ENCODE data around the gene ALDH1A1. TPM values are rescaled to one million over a fixed set of nuclear protein-coding genes. Genes with fewer than 3 reads are reported as not detected.

Gene ALDH1A1
- polyA plus RNA-seq, 4 donors = 27.3 to 307 (median 272) TPM

DNA sequence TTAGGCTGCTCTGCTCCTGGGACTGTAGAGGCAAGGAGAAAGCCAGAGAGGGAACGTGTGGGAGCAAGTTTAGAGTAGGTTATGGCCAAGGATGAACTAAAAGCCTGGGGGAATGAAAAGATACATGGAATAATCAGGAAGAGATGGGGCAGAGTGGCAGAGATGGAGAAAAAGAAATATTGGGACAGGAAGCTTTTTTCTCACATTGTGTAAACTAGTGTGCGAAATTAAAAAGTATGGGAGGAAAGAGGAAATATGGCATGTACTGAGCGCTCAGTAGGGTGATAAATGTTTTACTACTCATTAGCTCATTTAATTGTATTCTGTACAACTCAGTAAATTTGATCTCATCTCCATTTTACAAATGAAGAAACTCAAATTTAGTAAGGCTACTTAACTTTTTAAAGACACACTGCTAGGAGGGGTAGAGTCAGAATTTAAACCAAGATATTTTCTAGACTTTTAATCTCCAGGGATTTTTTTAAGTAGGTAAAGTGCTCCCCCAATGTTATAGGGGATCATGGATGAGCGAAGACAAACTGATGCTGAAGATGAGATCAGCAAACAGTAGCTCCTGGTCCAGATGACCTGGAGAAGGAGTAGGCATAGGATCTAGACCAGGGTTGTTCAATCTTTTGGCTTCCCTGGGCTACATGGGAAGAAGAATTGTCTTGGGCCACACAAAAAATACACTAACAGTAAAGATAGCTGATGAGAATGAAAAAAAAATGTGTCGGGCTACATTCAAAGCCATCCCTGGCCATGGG lies 30.8 kb downstream of the ALDH1A1 start:
- no peak for DNase-seq (ENCODE audit: low read depth in 4 of 4, low spot score in 3 of 4)

DNA sequence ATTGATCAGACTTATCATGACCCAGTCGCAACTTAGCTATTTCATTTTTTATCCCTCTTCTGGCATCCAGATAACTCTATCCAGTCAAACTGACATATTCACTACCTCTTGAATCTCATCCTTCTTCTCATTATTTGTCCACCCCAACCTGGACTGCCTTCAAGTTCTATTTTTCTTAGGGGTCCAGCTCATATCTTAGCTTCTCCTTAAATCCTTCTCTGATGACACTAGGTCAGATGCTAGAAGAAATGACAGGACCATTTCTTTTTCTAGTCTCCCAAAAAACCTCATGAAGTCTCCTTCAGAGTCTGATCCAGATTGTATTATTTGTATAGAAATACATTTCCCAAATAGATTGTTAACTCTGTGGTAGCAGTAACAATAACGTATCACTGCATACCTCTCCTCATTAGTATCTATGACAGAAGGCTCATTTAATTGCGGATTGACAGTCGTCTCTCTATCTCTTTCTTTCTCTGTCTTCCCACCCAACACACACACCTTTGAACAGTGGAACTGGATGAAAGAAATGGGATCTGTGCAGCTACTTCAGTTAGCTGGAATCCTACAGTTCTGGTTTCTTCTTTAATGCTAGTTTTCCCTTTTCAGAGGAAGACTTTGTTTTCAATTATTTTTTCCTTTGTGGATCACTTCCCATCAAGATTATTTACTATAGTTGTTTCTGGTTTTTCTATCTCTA lies 33.5 kb downstream of the ALDH1A1 start:
- DNase-seq (ENCODE audit: low read depth in 4 of 4, low spot score in 3 of 4) = no peak

DNA sequence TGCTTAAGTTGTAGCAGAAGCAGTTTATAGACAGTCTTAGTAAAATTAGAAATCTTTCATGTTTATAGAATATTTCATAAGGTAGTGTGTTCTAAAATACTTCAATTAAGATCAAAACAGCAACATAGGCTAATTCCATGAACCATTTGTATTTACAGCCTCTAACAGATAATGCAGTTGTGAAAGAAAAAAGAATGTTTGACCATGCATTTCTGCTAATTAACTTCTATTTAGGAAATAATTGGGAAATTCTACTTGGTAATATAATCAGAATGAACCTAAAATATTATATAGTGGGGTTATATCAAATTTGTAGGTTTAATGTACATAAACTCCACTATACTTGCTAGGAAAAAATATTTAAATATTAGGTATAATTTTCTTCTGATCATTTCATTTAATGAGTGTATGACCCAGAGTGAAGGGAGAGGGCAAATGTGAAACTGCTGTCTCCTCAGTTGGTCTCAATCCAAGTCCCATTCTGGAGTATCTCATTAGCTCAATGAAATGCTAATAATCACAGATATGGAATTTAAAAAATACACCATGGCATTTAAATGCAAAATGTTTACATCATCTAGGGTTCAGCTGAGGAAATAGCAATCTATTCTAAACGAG lies 34.9 kb downstream of the ALDH1A1 start:
- no peak for DNase-seq (ENCODE audit: low read depth in 4 of 4, low spot score in 3 of 4)

DNA sequence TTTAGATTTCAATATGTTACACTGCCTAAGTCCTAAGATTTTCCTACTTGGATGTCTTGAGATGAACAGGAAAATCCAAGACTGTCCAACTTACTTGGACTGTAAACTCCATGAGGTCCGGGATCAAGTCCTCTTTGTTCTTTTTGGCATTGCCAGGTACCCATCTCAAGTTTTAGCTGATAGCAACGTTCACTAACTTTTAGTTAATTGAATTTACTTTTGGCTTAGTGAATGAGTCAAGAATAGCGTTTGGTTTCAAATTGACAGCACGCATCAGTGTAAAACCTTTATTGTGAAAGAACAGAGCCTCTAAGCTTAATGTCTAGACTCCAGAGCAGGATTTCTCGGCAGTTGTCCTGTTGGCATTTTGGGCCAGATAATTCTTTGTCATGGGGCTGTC lies 37.2 kb downstream of the ALDH1A1 start:
- DNase-seq (ENCODE audit: low read depth in 4 of 4, low spot score in 3 of 4) = no peak

DNA sequence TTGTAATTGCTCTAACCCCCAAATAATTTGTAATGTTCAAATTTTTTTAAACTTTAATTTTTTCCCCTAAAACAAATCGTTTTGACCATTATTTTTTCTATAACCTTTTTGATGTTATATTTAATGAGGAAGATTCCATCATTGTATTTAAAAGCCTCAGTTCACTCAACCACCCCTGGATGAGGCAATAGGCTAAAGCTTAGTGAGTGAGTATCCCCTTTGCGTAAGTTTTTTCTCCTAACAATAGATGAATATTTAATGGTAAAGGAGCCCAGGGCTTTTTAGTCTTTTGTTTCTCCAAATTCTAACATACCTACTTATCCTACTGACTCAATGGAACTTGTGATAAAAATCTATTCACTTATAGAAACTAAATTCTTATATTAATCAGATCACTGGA lies 38.1 kb downstream of the ALDH1A1 start:
- DNase-seq (ENCODE audit: low read depth in 4 of 4, low spot score in 3 of 4) = no peak

DNA sequence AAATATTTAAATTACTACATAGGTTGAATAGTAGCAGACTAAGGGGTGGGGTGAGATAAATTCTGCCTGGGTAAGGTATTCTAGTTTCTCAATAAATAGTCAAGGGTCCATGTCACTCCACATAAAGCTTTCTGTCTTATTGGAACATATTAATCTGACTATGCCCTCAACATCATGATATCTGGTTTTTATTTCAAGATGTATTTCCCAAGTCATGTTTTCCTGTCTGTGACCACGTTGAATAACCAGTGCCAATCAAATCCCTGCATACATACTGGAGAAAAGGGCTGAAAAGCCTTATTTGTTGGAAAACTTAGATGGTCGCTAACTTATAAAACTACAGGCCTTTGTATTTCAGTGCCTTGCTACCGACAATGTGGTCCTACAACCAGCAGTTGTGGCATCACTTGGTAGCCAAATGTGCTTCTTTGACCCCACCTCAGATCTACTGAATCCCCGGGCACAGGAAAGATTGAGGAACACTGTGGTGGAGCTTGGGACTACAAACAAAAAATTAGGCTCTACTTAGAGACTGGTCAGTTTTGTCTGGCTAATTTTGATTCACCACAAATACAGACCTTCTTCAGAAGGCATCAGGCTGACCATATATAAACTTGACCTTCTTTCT lies 39.4 kb downstream of the ALDH1A1 start:
- DNase-seq (ENCODE audit: low read depth in 4 of 4, low spot score in 3 of 4) = no peak

DNA sequence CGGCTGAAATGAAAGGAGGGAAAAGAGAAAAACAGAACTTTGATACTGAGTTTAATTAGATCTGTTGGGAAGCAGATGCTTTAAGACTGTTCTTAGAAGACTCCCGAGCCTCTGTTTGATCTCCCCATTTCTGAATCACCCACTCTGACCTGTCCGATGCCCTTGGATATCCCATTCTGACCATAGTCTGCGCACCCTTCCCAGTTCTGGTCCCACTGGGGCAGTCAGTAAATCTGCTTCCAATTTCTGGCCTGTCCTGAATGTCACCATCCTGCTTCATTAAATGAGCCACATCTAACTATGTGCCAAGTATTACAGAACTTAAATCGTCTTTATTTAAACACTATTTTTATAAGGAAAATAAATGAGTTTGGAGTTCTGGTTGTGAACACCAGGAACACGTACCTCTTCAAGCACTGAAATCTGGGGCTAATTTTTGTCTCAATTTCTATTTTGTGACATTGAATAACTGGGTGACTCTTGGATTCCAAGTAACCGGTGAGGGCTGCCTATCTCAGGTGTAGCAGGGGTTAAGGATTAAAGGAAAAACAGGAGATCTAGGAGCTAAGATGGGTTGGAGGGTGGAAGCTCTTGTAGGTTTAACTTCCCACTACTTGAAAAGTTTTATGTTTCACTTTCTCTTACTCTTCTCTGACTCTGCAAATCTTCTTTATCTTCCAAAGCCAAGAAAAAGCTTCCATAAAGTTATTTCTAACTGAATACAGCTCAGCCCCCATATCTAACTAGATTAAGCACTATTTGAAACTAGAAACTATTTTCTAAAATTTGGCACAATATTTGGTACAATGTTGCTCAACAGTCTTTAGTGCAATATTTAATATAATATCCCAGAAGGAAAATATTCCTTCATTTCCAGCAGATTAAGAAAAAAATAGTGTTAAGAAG lies 40.1 kb downstream of the ALDH1A1 start:
- DNase-seq (ENCODE audit: low read depth in 4 of 4, low spot score in 3 of 4) = no peak

DNA sequence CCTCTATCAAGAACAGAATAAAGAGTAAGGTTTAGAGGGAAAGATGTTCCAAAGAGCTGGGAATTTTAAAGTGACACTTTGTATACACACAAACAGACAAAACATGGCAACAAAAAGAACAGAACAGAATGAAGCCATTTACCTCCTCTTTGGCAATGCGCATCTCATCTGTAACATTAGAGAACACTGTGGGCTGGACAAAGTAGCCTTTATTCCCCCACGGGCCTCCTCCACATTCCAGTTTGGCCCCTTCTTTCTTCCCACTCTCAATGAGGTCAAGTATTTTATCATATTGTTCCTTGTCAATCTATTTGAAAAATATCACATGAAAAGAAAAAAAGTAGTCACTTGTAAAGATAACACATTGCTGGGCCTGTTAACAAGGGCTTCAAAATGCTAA lies 41.0 kb downstream of the ALDH1A1 start:
- DNase-seq (ENCODE audit: low read depth in 4 of 4, low spot score in 3 of 4) = no peak

DNA sequence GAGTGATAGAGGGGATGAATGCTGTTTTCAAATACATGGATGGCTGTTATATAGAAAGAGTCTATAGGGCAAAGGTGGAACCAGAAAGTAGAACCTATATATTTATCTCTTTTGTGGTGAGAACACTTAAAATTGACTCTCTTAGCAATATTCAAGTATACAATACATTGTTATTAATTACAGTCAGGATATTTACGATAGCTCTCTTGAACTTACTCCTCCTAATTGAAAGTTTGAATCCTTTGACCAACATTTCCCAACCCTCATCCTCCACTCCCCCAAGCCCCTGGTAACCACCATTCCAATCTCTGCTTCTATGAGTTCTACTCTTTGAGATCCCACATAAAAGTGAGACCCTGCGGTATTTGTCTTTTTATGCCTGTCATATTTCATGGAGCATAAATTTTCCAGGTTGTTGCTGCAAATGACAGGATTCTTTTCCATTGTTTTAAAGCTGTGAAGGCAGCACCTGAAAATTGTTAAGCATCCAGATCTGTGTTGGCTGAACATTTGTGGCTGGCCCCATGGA lies 41.5 kb downstream of the ALDH1A1 start:
- no peak for DNase-seq (ENCODE audit: low read depth in 4 of 4, low spot score in 3 of 4)

DNA sequence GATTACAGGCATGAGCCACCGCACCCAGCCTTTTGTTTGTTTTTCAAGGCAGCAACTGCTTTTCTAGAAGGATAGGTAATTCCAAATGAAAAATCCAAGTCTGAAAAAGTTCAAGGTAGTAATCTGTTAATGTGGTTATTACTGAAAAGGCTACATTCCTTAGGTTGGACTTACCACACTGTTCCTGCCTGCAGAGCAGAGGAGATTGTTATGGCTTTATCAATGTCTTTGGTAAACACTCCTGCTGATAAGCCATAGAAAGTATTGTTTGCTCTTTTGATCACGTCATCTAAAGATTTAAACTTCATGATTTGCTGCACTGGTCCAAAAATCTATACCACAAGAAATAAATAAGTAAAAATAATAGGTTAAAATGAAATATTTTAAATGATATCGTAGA lies 43.4 kb downstream of the ALDH1A1 start:
- no peak for DNase-seq (ENCODE audit: low read depth in 4 of 4, low spot score in 3 of 4)

DNA sequence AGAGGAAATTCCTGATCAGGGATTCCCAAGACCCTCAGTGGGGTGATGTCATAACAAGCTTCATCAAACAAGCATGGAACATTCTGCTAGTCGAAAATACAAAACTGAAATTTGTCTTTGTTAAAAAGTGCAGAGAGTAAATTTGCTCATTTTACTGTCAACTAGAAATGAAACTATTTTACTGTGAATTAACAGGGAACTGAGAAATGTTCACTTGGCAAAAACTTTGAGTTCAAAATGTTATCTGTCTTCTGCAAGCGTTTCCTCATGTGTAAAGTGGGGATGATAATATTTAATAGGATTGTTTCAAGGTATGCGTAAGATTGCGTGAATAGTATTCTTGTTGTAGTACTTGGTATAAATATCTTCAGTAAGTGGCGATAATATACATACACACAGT lies 45.4 kb downstream of the ALDH1A1 start:
- DNase-seq (ENCODE audit: low read depth in 4 of 4, low spot score in 3 of 4) = no peak

DNA sequence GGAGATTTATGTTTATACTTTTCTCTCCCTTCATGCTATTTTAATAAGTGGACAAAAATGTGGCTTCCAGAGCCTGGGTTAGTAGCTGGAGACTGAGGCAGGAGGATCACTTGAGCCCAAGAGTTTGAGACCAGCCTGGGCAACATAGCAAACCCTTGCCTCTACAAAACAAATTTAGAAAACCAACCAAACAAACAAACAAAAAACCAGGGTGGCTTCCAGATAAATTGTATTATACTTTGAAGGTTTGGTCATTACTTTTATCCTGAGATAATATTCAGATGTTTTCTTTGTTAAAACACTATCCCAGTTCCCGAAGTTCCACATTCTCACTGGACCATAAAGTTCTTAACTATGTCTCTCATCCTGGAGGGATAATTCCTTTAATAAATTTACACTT lies 46.0 kb downstream of the ALDH1A1 start:
- no peak for DNase-seq (ENCODE audit: low read depth in 4 of 4, low spot score in 3 of 4)

DNA sequence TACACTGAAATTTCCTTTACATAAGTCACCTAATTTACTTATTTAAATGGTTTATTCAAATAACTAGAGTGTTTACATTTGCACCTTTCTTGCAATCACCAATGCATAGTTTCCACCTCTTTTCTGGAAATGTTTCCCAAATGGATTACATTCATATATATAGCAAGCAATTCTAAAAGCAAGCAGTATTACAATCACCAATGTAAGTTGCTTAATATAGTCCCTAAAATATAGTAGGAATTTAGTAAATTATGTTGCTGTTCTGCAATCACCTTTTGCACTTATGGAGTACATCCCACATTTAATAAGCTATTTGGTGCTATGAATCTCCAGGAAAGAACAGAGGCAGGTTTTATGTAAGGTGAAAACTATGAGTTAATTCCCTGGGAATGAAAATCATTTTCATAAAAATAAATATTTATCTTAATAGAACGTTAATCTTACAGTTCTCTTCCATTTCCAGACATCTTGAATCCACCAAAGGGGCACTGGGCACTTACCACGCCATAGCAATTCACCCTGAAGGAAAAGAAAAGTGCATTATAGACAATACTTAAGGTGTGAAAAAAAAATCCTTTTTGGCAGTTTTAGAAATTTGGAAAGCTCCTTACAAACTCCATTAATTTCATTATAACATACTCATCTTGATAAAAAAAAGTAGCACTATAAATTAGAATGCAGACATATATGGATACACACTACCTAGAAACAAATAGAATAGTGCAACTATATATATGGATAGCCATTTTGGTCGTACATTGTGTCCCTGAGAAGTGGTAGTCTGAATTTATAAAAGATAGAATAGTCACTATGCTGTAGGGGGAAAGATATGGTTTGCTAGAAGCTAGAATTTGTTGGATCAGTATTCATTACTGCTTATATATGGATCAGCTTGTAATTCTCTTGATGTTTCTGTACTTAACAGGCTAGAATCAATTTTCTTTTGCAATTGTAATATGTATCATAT lies 47.1 kb downstream of the ALDH1A1 start:
- no peak for DNase-seq (ENCODE audit: low read depth in 4 of 4, low spot score in 3 of 4)

DNA sequence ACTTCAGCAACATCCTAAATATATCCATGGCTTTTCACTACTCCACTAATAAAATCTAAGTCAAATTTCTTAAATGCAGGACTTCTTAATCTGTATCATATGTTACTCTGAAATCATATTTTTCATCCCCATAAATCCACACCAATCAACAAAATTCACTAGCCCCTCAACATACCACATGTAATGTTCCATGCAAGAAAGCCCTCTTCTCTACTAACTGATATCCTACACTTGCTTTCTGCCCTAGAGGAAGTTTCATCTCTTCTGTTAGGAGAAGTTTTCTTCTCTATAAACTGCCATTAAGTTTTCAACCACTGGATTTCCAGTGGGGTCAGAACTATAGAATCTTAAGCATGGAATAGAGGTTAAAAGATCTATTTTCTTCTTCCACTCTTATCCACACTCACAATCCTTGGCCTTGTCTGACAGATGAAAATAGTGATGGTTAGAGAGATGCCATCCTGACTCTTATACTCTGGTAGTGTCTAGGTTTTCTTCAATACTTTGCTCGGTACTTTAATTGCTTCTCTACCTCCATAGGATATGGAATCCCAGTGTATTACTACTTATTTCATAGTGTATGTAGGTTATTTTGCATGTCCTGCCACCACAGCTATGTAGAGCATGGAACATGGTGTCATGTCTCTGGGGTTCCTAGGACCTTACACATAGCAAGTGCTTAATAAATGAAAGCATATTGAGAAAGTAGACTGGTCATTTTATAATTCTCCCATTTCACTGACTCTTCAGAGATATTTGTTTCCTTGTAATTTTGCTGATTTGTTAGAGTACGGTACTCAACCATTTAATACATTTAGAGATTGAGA lies 48.4 kb downstream of the ALDH1A1 start:
- no peak for DNase-seq (ENCODE audit: low read depth in 4 of 4, low spot score in 3 of 4)

DNA sequence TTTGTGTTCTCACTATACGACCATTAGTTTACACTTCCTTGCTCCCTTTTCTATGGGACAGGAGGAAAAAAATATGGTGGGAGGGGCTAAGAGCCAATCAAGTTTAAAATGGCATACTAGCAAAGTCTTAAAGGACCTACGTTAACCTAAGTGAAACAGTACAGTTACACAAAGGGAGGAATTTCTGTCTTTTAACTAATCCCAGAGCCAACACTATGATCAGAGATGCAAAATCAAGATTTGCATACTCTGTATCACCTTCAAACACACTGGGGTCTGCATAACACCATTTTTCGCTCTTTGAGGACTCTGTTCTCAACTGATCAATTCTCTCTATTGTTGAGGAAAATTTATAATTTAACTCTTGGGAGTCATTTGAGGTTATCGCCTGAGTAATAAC lies 49.8 kb downstream of the ALDH1A1 start:
- no peak for DNase-seq (ENCODE audit: low read depth in 4 of 4, low spot score in 3 of 4)

DNA sequence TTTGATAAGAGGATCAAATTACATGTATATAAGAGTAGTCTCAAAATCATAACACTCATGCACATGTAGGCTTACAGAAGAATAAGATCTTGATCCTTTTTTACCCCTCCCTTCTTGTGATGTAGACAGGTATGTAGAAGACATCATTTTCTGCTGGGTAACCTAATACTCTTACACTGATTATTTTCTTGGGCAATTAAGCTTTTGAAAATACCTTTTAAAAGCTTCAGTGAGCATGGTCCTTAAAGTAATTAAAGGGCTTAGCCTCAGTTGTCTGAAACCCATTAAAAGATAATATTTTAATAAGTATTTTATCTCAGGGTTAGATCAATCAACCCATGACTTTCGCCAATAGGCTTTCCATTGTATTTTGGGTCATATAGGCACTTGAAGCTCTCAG lies 50.6 kb downstream of the ALDH1A1 start:
- DNase-seq (ENCODE audit: low read depth in 4 of 4, low spot score in 3 of 4) = no peak

DNA sequence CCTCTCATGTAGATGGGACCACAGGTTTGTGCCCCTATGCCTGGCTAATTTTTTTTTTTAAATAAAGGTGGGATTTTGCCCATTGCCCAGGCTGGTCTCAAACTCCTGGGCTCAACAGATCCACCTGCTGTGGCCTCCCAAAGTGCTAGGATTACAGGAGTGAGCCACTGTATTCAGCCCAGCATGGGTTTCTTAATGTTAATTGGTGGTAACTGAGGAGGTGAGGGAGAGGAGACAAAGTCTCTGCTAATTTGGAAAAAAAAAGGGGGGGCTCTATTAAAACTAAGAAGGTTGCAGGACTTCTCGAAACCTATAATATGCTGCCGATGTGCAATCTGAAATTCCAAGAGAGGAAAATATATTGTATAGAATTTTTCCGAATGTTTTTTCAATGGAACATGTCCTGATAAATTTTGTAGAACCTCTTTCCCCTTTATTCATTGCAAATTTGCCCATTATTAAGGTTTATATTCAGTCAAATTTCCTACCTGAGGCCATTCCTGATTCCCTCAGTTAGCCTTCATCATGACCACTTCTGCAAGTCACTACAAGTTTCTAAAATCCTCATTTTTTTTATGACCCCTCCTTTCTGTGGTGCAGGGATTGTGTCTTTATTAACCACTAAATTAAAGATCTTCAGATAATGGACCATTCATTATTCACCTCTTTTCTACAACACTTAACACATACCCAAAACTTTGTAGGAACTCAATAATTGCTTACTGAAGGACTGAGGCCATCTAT lies 52.9 kb downstream of the ALDH1A1 start:
- DNase-seq (ENCODE audit: low read depth in 4 of 4, low spot score in 3 of 4) = no peak
